B cell (primary cell): ENCODE measurements around the gene FBXO24. TPM values are rescaled to one million over a fixed set of nuclear protein-coding genes. Genes with fewer than 3 reads are reported as not detected.

Source experiments
- ATAC-seq: fragments of 200-7000 bp; cut with Tn5 transposase; one replicate; pipeline ENCODE4 v1.10.0; 2021; ENCODE audit warnings: low read depth, mild to moderate bottlenecking, moderate number of reproducible peaks, moderate library complexity
- CTCF ChIA-PET: fragments of 350-600 bp; sonication (Branson Sonifier 250); formaldehyde crosslinking; loops from one replicate; lab custom pipeline; 2021; ENCODE audit warnings: antibody characterized with exemption, inconsistent platforms; lab: Charles Lee
- POLR2A ChIA-PET: fragments of 350-600 bp; sonication (Branson Sonifier 250); formaldehyde crosslinking; loops from one replicate; lab custom pipeline; 2021; ENCODE audit warnings: antibody characterized with exemption; lab: Charles Lee
- DNase-seq: peaks from one replicate; pipeline ENCODE4 v3.0.0; 2013
- H2AFZ ChIP-seq: 2 replicates; pipeline ENCODE4 v1.6.1; 2012; ENCODE audit warnings: mild to moderate bottlenecking, low read depth, low read length; ENCODE audit not compliant: insufficient read depth, poor library complexity, severe bottlenecking
- H3K27ac ChIP-seq, 2 donors: 1 replicate in 1 of 2; 2 replicates in 1 of 2; pipeline ENCODE4 v1.5.1; 2012 to 2013; ENCODE audit warnings: low read length in 2 of 2, mild to moderate bottlenecking in 2 of 2, moderate library complexity in 1 of 2
- H3K27me3 ChIP-seq, 4 experiments: fragments of 200-600 bp in 1 of 4; sonication (generic) in 1 of 4; replicated peaks in 1 of 4; 1 replicate in 2 of 4; 2 replicates in 2 of 4; pipeline versions ENCODE4 v1.6.1 to v1.7.0; 2013 to 2016; ENCODE audit warnings: low read length in 3 of 4, mild to moderate bottlenecking in 2 of 4, mixed read lengths in 1 of 4, moderate library complexity in 1 of 4; ENCODE audit not compliant: insufficient read depth in 4 of 4, control insufficient read depth in 3 of 4; ENCODE audit errors: control extremely low read depth in 1 of 4
- H3K36me3 ChIP-seq, 2 experiments: replicated peaks in 1 of 2; 1 replicate in 1 of 2; 2 replicates in 1 of 2; pipeline versions ENCODE4 v1.6.1 to v1.7.1; 2013; ENCODE audit warnings: low read length in 1 of 2; ENCODE audit not compliant: insufficient read depth in 2 of 2, control insufficient read depth in 1 of 2; ENCODE audit errors: control extremely low read depth in 1 of 2, extremely low read depth in 1 of 2
- H3K4me1 ChIP-seq, 2 donors: fragments of 200-600 bp in 1 of 2; sonication (generic) in 1 of 2; 1 replicate in 1 of 2; 2 replicates in 1 of 2; pipeline versions ENCODE4 v1.5.1 to v1.6.1; 2013 to 2017; ENCODE audit warnings: low read length in 2 of 2; ENCODE audit not compliant: control insufficient read depth in 2 of 2, insufficient read depth in 2 of 2
- H3K4me2 ChIP-seq: replicated peaks from 2 replicates; pipeline ENCODE3; 2012; ENCODE audit warnings: mild to moderate bottlenecking, low read depth, low read length; ENCODE audit not compliant: poor library complexity, severe bottlenecking
- H3K4me3 ChIP-seq, 5 experiments: fragments of 200-600 bp in 1 of 5; sonication (generic) in 1 of 5; 1 replicate in 3 of 5; 2 replicates in 2 of 5; pipeline versions ENCODE4 v1.5.1 to v1.7.0; 2011 to 2016; ENCODE audit warnings: low read length in 4 of 5, mild to moderate bottlenecking in 4 of 5, low read depth in 2 of 5, control low read depth in 1 of 5, moderate library complexity in 1 of 5; ENCODE audit not compliant: insufficient read depth in 1 of 5; ENCODE audit errors: control extremely low read depth in 1 of 5, extremely low read depth in 1 of 5
- H3K79me2 ChIP-seq: fragments of 200-600 bp; sonication (generic); one replicate; pipeline ENCODE4 v1.6.0; 2016; ENCODE audit warnings: low read length; ENCODE audit not compliant: control insufficient read depth, insufficient read depth
- H3K9ac ChIP-seq: fragments of 200-600 bp; sonication (generic); 2 replicates; pipeline ENCODE4 v1.6.1; 2017; ENCODE audit warnings: mild to moderate bottlenecking, low read length, moderate library complexity
- H3K9me3 ChIP-seq, 3 donors: one replicate each; pipeline versions ENCODE4 v1.6.1 to v1.7.1; 2013; ENCODE audit warnings: low read length in 2 of 3; ENCODE audit not compliant: control insufficient read depth in 2 of 3, insufficient read depth in 1 of 3; ENCODE audit errors: control extremely low read depth in 1 of 3
- H4K20me1 ChIP-seq: 2 replicates; pipeline ENCODE4 v1.6.0; 2012; ENCODE audit warnings: mild to moderate bottlenecking, low read length; ENCODE audit not compliant: insufficient read depth, control insufficient read depth, poor library complexity, severe bottlenecking
- H3K27ac Mint-ChIP-seq: one replicate; pipeline ENCODE4 v1.8.0; 2021; ENCODE audit warnings: mixed read lengths
- H3K27me3 Mint-ChIP-seq: one replicate; pipeline ENCODE4 v1.8.0; 2021; ENCODE audit warnings: mixed read lengths
- H3K4me1 Mint-ChIP-seq: one replicate; pipeline ENCODE4 v1.8.0; 2021; ENCODE audit warnings: mixed read lengths
- H3K4me3 Mint-ChIP-seq: one replicate; pipeline ENCODE4 v1.8.0; 2021; ENCODE audit warnings: mixed read lengths
- H3K9me3 Mint-ChIP-seq: one replicate; pipeline ENCODE4 v1.8.0; 2022; ENCODE audit warnings: mixed read lengths; ENCODE audit not compliant: insufficient read depth
- EZH2 ChIP-seq: IDR thresholded peaks from 2 replicates; pipeline ENCODE4 v1.6.1; 2012; ENCODE audit warnings: borderline replicate concordance, low read depth, mild to moderate bottlenecking, moderate library complexity, low read length; ENCODE audit not compliant: insufficient read depth, poor library complexity, severe bottlenecking
- WGBS: methylation state at CpG from one replicate; pipeline ENCODE4 v1.1.5; 2013; ENCODE audit warnings: missing lambda C conversion rate; ENCODE audit not compliant: insufficient coverage; 5-methylcytosine and 5-hydroxymethylcytosine counted together
- intact Hi-C: fragments of 100-400 bp; cut with micrococcal nuclease; formaldehyde crosslinking; loops from one replicate; pipeline ENCODE4 v1.10.0; 2022
- polyA plus RNA-seq: library from polyadenylated mRNA; depleted of rRNA; stranded (reverse); fragments of >200 nt; gene quantifications from 2 replicates; pipeline ENCODE4 v1.2.3, GENCODE V29; 2012
- total RNA-seq, 2 donors: library from RNA; stranded (reverse); fragments of 120-200 nt in 1 of 2; gene quantifications; 1 replicate in 1 of 2; 2 replicates in 1 of 2; pipeline versions ENCODE4 v1.2.3 to v1.2.4, GENCODE V29; 2013 to 2022
- TF ChIP-seq, protein P1 (sequence below): fragments of 200-600 bp; IDR thresholded peaks from one replicate; pipeline ENCODE4 v1.8.0; 2022; ENCODE audit warnings: antibody characterized with exemption, mild to moderate bottlenecking

The FBXO24 gene
- total and polyA plus RNA-seq, 2 donors (not counting 1 experiment from before 2014, with no cell fraction given), result 1.2 to 1.6 TPM

DNA sequence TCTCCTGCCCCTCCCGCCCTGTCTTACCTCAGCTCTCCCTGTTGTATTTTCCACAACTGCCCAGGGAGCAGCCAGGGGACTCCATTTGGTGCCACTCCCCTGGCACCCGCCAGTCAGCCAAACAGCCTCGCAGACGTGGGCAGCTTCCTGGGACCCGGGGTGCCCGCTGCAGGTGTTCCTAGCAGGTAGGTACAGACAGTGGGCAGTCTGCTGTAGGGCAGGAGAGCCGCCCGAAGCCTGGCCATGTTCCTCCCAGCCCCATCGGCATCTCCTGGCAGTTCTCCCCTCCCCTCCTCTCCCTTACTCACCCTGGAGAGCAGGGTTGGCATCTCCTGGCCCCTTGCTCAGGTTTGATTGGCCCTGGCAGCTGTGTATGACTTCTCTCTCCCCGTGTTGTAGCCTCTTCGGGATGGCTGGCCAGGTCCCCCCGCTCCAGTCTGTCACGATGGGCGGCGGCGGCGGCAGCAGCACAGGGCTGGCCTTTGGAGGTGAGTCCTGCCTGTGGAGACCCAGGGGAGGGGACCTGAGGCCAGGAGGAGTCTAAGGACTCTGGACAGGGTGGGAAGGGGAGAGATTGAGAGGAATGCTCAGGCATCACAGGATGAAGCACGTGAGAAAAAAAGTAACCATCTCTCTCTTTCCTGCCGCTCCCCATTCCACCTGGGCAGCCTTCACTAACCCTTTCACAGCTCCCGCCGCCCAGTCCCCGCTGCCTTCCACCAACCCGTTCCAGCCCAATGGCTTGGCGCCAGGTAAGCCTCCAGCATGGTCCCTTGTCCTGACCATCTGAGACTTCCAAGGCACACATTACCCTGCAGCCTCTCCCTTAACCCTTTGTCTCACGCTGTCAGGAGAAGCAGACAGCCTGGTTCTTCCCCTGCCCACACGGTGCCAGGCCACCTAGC is 23.7 kb upstream of the FBXO24 start:
- no peak overlapping the region for H3K4me3 Mint-ChIP-seq
- intact Hi-C loops, result no loop called here

More for the DNA sequence above, 23.7 kb upstream of the FBXO24 start:
- Histone ChIP-seq H3K27ac (no peak overlapping the region), H3K79me2 (no peaks in the 10 kb centered on the region), H2AFZ (no peak overlapping the region), H3K4me2 (no peak overlapping the region), H3K4me1 (peaks cover 6 to 14% of the 10 kb centered on the region in 2 donors), H3K9ac (no peak overlapping the region), H3K4me3 (no peak overlapping the region), H3K27me3 (no peaks in the 10 kb centered on the region), H3K9me3 (no peaks in the 10 kb centered on the region), H3K36me3 (peaks cover 0 to 8% of the 10 kb centered on the region in 2 experiments), H4K20me1 (no peaks in the 10 kb centered on the region)
- no peak overlapping the region for H3K27ac Mint-ChIP-seq
- H3K4me1 Mint-ChIP-seq, result peaks cover 13% of the 10 kb centered on the region
- CTCF ChIA-PET, result interaction anchor here (1.0 to 9.8 kb wide), 10 partner anchors 8 to 162 kb away, joined by 3 to 226 read pairs (median 5); partner anchors contain the start of genes FBXO24, GIGYF1 and LRCH4
- H3K27me3 Mint-ChIP-seq, result no peaks in the 10 kb centered on the region
- ATAC-seq, result no peak
- 96% methylated on average over 23 of the region's 26 CpGs for WGBS
- no peak for DNase-seq
- TF ChIP-seq EZH2, result no peak
- TF ChIP-seq, protein P1, sequence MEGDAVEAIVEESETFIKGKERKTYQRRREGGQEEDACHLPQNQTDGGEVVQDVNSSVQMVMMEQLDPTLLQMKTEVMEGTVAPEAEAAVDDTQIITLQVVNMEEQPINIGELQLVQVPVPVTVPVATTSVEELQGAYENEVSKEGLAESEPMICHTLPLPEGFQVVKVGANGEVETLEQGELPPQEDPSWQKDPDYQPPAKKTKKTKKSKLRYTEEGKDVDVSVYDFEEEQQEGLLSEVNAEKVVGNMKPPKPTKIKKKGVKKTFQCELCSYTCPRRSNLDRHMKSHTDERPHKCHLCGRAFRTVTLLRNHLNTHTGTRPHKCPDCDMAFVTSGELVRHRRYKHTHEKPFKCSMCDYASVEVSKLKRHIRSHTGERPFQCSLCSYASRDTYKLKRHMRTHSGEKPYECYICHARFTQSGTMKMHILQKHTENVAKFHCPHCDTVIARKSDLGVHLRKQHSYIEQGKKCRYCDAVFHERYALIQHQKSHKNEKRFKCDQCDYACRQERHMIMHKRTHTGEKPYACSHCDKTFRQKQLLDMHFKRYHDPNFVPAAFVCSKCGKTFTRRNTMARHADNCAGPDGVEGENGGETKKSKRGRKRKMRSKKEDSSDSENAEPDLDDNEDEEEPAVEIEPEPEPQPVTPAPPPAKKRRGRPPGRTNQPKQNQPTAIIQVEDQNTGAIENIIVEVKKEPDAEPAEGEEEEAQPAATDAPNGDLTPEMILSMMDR, result no peak
- POLR2A ChIA-PET, result no interaction called here
- no peaks in the 10 kb centered on the region for H3K9me3 Mint-ChIP-seq
